AG09319 (cell line): ENCODE measurements around the gene CYP2W1.

Source experiments
- DNase-seq: peaks from one replicate; pipeline ENCODE4 v3.0.0-alpha.2; 2010; ENCODE audit warnings: low read depth; ENCODE audit errors: extremely low read depth
- CTCF ChIP-seq: IDR thresholded peaks from 2 replicates; pipeline ENCODE4 v1.5.1; 2011; ENCODE audit warnings: low read depth, mild to moderate bottlenecking, inconsistent platforms, low read length, moderate library complexity

The CYP2W1 gene

GRCh38 chr7:946256-946996, 36.6 kb upstream of the CYP2W1 start:
- TF ChIP-seq CTCF = no peak
- DNase-seq = no peak

GRCh38 chr7:947391-948210, 35.4 kb upstream of the CYP2W1 start:
- TF ChIP-seq CTCF = no peak
- DNase-seq = no peak

GRCh38 chr7:949021-949934, 33.7 kb upstream of the CYP2W1 start:
- TF ChIP-seq CTCF = no peak
- no peak for DNase-seq

GRCh38 chr7:951881-952547, 31.0 kb upstream of the CYP2W1 start:
- no peak for TF ChIP-seq CTCF

GRCh38 chr7:952548-953441, 30.2 kb upstream of the CYP2W1 start:
- DNase-seq = no peak
- no peak for TF ChIP-seq CTCF

More at GRCh38 chr7:951881-952547, 31.0 kb upstream of the CYP2W1 start:
- DNase-seq = no peak
